Activated CD4-positive, alpha-beta T cell treated with anti-CD3 and anti-CD28 coated beads, Interleukin-2, amount 10 ng/mL, durations not matched to agents 24 days and 14 days (primary cell): ENCODE data around the gene CINP. TPM values are rescaled to one million over a fixed set of nuclear protein-coding genes. Genes with fewer than 3 reads are reported as not detected.
"Not testable (repeated sequence)": the region's sequence is repeated elsewhere in the genome, so short reads cannot be mapped to it uniquely, and the experiment has no call there.

ENCODE experiments used
- DNase-seq: peaks from one replicate; pipeline ENCODE4 v3.0.0; 2022
- H3K27ac Mint-ChIP-seq: one replicate; pipeline ENCODE4 v1.8.0; 2022; ENCODE audit warnings: mild to moderate bottlenecking, mixed read lengths
- H3K27me3 Mint-ChIP-seq: one replicate; pipeline ENCODE4 v1.8.0; 2022; ENCODE audit warnings: mixed read lengths
- H3K36me3 Mint-ChIP-seq: one replicate; pipeline ENCODE4 v1.8.0; 2022; ENCODE audit warnings: low read depth, mild to moderate bottlenecking, mixed read lengths
- H3K4me1 Mint-ChIP-seq: one replicate; pipeline ENCODE4 v1.8.0; 2021; ENCODE audit warnings: mixed read lengths
- H3K4me3 Mint-ChIP-seq: one replicate; pipeline ENCODE4 v1.8.0; 2022; ENCODE audit warnings: mild to moderate bottlenecking, moderate library complexity, mixed read lengths
- H3K9me3 Mint-ChIP-seq: one replicate; pipeline ENCODE4 v1.8.0; 2021; ENCODE audit warnings: mixed read lengths
- intact Hi-C: fragments of 100-400 bp; cut with micrococcal nuclease; formaldehyde crosslinking; loops from one replicate; pipeline ENCODE4 v1.15.1; 2023
- total RNA-seq: library from RNA; stranded (reverse); gene quantifications from 2 replicates; pipeline ENCODE4 v1.2.3, GENCODE V29; 2022

CINP gene
- total RNA-seq, 1 donor from 2014 or later, result 43.7 TPM

DNA sequence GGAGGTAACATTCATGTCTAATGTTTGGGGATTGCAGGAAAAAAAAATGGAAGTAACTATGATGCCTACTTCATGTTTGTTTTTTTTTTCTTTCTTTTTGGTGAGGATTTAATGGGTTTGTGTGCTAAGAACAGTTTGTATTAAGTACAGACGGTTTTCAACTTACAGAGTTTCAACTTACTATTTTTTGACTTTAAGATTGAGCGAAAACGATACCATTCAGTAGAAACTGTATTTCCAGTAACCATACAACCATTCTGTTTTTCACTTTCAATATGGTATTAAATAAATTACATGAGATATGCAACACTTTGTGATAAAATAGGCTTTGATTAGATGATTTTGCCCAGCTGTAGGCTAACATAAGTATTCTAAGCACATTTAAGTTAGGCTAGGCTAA, 10.4 kb upstream of the CINP start:
- Mint-ChIP-seq H3K4me3 (no peak overlapping the region), H3K4me1 (peaks cover 31% of the 10 kb centered on the region), H3K36me3 (peaks cover 5% of the 10 kb centered on the region), H3K27ac (no peak overlapping the region), H3K9me3 (no peaks in the 10 kb centered on the region), H3K27me3 (no peaks in the 10 kb centered on the region)
- DNase-seq, result no peak
- intact Hi-C loops, result no loop called here

DNA sequence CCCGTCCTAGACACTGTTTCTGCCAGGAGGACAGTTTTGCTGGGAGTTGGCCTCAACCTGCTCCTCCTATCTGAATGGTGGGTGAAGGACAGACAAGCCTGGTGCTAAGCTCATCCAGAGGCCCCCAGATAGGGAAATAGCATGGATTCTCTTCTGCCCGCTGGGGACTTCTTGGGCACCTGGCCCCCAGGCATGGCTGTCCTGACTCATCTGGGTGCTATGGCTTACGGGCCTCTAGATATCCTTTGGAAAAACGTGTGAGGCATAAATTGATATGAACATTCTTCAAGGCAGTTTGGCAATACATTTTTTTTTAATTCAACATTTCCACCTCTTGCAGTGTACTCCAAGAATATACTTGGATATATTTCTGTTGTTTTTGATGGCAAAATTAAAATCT, 8.7 kb upstream of the CINP start:
- intact Hi-C loops, result no loop called here
- H3K9me3 Mint-ChIP-seq, result no peaks in the 10 kb centered on the region
- H3K4me1 Mint-ChIP-seq, result peaks cover 36% of the 10 kb centered on the region
- no peaks in the 10 kb centered on the region for H3K27me3 Mint-ChIP-seq
- no peak overlapping the region for H3K4me3 Mint-ChIP-seq
- DNase-seq, result no peak
- no peak overlapping the region for H3K27ac Mint-ChIP-seq
- H3K36me3 Mint-ChIP-seq, result peaks cover 2% of the 10 kb centered on the region

DNA sequence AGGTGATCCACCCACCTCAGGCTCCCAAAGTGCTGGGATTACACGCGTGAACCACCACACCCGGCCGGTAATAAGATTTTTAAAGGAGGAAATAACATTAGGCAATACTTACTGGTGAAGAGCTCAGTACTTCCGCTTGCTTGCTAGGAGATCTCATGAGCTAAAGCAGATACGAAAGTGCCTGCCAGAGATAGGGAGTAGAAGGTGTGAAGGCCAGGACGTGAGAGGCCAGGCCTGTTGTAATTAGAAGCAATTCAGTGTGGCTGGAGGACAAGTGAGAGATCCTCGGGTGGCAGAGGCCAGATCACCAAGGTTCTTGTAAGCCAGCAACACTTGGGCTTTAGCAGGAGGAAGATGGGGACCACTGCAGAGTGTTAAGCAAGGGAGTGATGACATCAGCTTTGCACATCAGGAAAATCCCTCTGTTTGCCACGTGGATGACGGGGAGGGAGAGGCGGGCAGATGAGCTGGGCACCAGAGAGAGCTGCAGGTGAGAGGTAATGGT, 7.7 kb upstream of the CINP start:
- H3K9me3 Mint-ChIP-seq, result no peaks in the 10 kb centered on the region
- intact Hi-C loops, result no loop called here
- no peaks in the 10 kb centered on the region for H3K27me3 Mint-ChIP-seq
- no peak overlapping the region for H3K27ac Mint-ChIP-seq
- H3K4me1 Mint-ChIP-seq, result peaks cover 32% of the 10 kb centered on the region
- no peak overlapping the region for H3K4me3 Mint-ChIP-seq
- peaks cover 2% of the 10 kb centered on the region for H3K36me3 Mint-ChIP-seq
- no peak for DNase-seq

DNA sequence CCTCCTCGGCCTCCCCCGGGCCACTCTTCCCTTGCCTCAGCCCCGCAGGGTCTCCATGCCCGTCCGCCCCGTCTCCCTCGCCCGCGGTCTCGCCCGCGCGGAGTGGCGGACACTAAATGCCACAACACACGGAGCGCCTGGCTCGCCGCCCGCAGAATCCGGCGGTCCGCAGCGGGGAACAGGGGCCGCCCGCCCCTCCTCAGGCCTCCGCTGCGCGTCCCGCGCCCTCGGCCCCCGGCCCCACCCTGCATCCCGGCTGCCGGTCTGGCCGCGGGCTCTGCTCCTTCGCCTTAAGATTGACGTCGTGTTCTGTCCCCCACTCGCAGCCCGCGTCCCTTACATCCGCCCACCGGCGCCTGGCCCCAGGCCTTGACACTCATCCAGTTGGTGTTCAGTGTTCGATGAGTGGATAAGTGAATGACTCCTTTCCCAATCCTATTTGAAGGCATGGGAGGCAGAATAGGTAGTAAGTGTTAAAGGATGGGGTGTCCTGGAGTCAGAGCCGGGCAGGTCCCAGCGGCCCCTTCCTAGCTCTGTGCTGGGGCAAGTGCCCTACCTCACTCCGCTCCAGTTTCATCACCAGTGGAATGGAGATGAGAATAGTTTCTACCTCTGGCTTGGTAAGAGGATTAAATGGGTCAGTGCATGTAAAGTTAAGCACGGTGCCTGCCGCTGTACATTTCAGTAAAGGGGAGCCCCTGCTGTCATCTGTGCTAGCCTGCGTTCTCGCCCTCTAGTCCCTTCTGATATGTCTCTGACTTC, 673 bp upstream of the CINP start:
- intact Hi-C loops, result loop anchor here (2.0 to 5.0 kb wide), 4 partner anchors 153 to 459 kb away; partner anchors contain the start of gene DYNC1H1
- DNase-seq, result peak; percentile 81

GRCh38 chr14:102362084-102362483, 606 bp downstream of the CINP start:
- Mint-ChIP-seq H3K4me3 (no peak overlapping the region), H3K27ac (peak overlapping the region; percentile 90), H3K36me3 (peaks cover 20% of the 10 kb centered on the region), H3K4me1 (peaks cover 22% of the 10 kb centered on the region), H3K9me3 (no peaks in the 10 kb centered on the region), H3K27me3 (peaks cover 2% of the 10 kb centered on the region)
- intact Hi-C loops, result loop anchor here (1.0 to 5.0 kb wide), 6 partner anchors 46 to 460 kb away; partner anchors contain the start of genes DYNC1H1 and RCOR1
- DNase-seq, result peak; percentile 74

More for the DNA sequence above, 673 bp upstream of the CINP start:
- H3K9me3 Mint-ChIP-seq, result no peaks in the 10 kb centered on the region
- H3K27me3 Mint-ChIP-seq, result peaks cover 2% of the 10 kb centered on the region
- peak overlapping the region; percentile 92 for H3K27ac Mint-ChIP-seq
- peaks cover 30% of the 10 kb centered on the region for H3K4me1 Mint-ChIP-seq
- H3K36me3 Mint-ChIP-seq, result peaks cover 9% of the 10 kb centered on the region
- H3K4me3 Mint-ChIP-seq, result no peak overlapping the region

DNA sequence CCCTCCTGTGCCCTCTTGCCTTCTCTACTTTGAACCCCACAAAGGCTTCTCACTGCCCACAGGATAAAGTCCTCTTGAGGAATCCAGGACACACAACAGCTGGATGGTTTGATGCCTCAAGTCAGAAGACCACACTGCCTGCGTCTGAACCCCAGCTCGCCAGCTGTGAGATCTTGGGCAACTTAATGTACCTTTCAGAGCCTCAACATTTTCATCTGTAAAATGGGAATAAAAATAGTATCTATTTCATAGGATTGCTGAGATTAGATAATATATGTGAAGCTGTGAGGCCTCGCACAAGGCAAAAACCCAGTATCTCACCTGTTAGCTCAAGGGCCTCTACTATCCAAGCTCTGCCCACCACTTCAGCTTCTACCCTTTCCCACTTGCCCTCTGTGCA, 2.3 kb downstream of the CINP start:
- Mint-ChIP-seq H3K27me3 (peaks cover 2% of the 10 kb centered on the region), H3K4me1 (peaks cover 20% of the 10 kb centered on the region), H3K27ac (no peak overlapping the region), H3K4me3 (no peak overlapping the region), H3K9me3 (no peaks in the 10 kb centered on the region), H3K36me3 (peaks cover 28% of the 10 kb centered on the region)
- intact Hi-C loops, result loop anchor here (5.0 kb wide), 2 partner anchors 398 to 462 kb away; partner anchors contain the start of gene DYNC1H1
- no peak for DNase-seq

GRCh38 chr14:102359341-102359740, 3.3 kb downstream of the CINP start:
- H3K4me3 Mint-ChIP-seq, result no peak overlapping the region
- peaks cover 2% of the 10 kb centered on the region for H3K27me3 Mint-ChIP-seq
- no peak overlapping the region for H3K27ac Mint-ChIP-seq
- intact Hi-C loops, result no loop called here
- peaks cover 32% of the 10 kb centered on the region for H3K36me3 Mint-ChIP-seq
- no peaks in the 10 kb centered on the region for H3K9me3 Mint-ChIP-seq
- DNase-seq, result no peak
- peaks cover 20% of the 10 kb centered on the region for H3K4me1 Mint-ChIP-seq

DNA sequence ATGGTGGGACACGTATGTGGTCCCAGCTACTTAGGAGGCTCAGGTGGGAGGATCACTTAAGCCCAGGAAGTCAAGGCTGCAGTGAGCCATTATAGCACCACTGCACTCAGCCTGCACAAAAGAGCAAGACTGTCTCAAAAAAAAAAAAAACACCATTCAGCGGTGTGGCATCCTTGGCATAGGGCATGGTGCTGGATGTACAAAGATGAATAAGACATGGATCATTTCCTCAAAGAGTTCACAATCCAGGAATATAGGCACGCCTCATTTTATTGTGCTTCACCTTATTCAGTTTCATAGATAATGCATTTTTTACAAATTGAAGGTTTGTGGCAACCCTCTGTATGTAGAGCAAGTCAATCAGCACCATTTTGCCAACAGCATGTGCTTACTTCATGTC, 6.4 kb downstream of the CINP start:
- Mint-ChIP-seq H3K27ac (no peak overlapping the region), H3K4me3 (no peak overlapping the region), H3K9me3 (no peaks in the 10 kb centered on the region), H3K36me3 (peaks cover 44% of the 10 kb centered on the region), H3K4me1 (peaks cover 7% of the 10 kb centered on the region), H3K27me3 (no peaks in the 10 kb centered on the region)
- intact Hi-C loops, result no loop called here
- no peak for DNase-seq

DNA sequence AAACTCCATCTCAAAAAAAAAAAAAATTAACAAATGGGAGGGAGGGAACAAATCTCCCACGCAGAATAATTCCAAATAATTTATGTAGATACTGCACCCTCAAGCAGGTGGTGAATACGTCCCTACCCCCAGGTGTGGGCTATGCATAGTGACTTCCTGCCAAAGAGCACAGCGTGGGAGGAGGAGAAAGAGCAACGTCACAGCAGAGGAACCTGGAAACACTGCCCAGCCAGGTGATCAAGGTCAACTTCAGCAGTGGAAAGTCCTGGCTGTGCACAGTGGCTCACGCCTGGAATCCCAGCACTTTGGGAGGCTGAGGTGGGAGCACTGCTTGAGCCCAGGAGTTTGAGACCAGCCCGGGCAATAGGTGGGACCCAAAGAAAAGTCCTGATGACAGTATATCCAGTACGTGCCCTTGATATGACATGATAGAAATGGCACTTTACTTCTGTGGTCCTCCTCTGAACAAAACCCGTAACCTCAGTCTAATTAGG, 9.5 kb downstream of the CINP start:
- Mint-ChIP-seq H3K27me3 (no peaks in the 10 kb centered on the region), H3K36me3 (peaks cover 58% of the 10 kb centered on the region), H3K9me3 (no peaks in the 10 kb centered on the region), H3K4me3 (no peak overlapping the region), H3K4me1 (no peaks in the 10 kb centered on the region), H3K27ac (no peak overlapping the region)
- no peak for DNase-seq
- intact Hi-C loops, result no loop called here

GRCh38 chr14:102352213-102352612, 10.5 kb downstream of the CINP start:
- Mint-ChIP-seq H3K4me1 (no peaks in the 10 kb centered on the region), H3K27ac (no peak overlapping the region), H3K36me3 (peaks cover 57% of the 10 kb centered on the region), H3K27me3 (no peaks in the 10 kb centered on the region), H3K4me3 (no peak overlapping the region), H3K9me3 (no peaks in the 10 kb centered on the region)
- intact Hi-C loops, result no loop called here
- no peak for DNase-seq

DNA sequence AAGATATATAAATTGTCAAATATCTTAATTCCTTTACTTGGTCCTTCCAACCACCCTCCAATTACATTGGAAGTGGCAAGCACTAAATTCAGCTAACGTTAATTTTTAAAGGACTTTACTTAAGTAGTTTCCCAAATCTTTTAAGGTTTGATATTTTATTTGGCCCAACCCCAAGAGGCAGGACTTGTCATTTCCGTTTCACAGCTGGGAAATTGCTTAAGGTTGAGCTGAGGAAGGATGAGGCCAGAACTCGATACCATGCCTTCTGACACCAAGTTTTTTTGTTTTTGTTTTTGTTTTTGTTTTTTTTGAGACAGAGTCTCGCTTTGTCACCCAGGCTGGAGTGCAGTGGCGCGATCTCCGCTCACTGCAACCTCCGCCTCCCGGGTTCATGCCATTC, 11.1 kb downstream of the CINP start:
- H3K27me3 Mint-ChIP-seq, H3K4me3 Mint-ChIP-seq, intact Hi-C loops, H3K4me1 Mint-ChIP-seq, H3K9me3 Mint-ChIP-seq, DNase-seq, H3K27ac Mint-ChIP-seq: not testable (repeated sequence)
- H3K36me3 Mint-ChIP-seq, result peaks cover 53% of the 10 kb centered on the region

GRCh38 chr14:102351023-102351422, 11.7 kb downstream of the CINP start:
- Mint-ChIP-seq H3K9me3 (no peaks in the 10 kb centered on the region), H3K36me3 (peaks cover 52% of the 10 kb centered on the region), H3K27ac (no peak overlapping the region), H3K4me3 (no peak overlapping the region), H3K27me3 (no peaks in the 10 kb centered on the region), H3K4me1 (no peaks in the 10 kb centered on the region)
- intact Hi-C loops, result no loop called here
- DNase-seq, result no peak

DNA sequence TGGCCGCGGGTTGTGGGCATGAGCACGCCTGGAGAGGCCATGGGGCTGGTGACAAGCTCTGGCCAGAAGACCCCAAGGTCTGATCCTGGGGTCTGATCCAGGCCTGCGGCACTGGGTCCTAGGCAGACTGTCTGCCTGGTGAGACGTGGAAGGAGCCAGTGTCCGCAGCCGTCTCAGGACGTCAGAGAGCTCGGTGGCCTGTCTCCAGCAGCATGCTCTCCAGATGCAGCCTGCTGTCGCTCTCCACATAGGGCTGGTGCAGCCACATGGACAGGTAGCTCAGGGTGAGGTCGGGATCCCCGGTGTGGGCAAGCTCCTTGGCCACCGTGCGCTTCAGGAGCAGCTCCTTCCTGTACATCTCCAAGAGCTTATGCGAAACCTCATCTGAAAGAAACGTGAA, 14.3 kb downstream of the CINP start:
- intact Hi-C loops, result no loop called here
- no peak overlapping the region for H3K27ac Mint-ChIP-seq
- H3K27me3 Mint-ChIP-seq, result no peaks in the 10 kb centered on the region
- no peaks in the 10 kb centered on the region for H3K4me1 Mint-ChIP-seq
- no peak overlapping the region for H3K4me3 Mint-ChIP-seq
- DNase-seq, result no peak
- peaks cover 48% of the 10 kb centered on the region for H3K36me3 Mint-ChIP-seq
- H3K9me3 Mint-ChIP-seq, result no peaks in the 10 kb centered on the region

GRCh38 chr14:102346645-102347044, 16.0 kb downstream of the CINP start:
- H3K36me3 Mint-ChIP-seq, result peaks cover 49% of the 10 kb centered on the region
- no peak for DNase-seq
- H3K4me1 Mint-ChIP-seq, result no peaks in the 10 kb centered on the region
- no peaks in the 10 kb centered on the region for H3K9me3 Mint-ChIP-seq
- H3K27me3 Mint-ChIP-seq, result no peaks in the 10 kb centered on the region
- intact Hi-C loops, result no loop called here
- H3K4me3 Mint-ChIP-seq, result no peak overlapping the region
- no peak overlapping the region for H3K27ac Mint-ChIP-seq
